ENCODE results near the gene PLXDC2.

GRCh38 chr10:20300735-20301134 is 484.5 kb downstream of the PLXDC2 start:
- TF ChIP-seq, protein P1, sequence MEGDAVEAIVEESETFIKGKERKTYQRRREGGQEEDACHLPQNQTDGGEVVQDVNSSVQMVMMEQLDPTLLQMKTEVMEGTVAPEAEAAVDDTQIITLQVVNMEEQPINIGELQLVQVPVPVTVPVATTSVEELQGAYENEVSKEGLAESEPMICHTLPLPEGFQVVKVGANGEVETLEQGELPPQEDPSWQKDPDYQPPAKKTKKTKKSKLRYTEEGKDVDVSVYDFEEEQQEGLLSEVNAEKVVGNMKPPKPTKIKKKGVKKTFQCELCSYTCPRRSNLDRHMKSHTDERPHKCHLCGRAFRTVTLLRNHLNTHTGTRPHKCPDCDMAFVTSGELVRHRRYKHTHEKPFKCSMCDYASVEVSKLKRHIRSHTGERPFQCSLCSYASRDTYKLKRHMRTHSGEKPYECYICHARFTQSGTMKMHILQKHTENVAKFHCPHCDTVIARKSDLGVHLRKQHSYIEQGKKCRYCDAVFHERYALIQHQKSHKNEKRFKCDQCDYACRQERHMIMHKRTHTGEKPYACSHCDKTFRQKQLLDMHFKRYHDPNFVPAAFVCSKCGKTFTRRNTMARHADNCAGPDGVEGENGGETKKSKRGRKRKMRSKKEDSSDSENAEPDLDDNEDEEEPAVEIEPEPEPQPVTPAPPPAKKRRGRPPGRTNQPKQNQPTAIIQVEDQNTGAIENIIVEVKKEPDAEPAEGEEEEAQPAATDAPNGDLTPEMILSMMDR (conservative IDR thresholded peaks at IDR 0.05; ENCODE audit: low read depth in 2 of 2) = no peak
- TF ChIP-seq EZH2 (IDR thresholded peaks at IDR 0.05; ENCODE audit: low read depth, unreplicated experiment) (no peak), EZH2phosphoT487 (IDR thresholded peaks at IDR 0.05; ENCODE audit: unreplicated experiment) (no peak), JUNB (IDR thresholded peaks at IDR 0.05; ENCODE audit: unreplicated experiment) (no peak), POLR2AphosphoS5 (IDR thresholded peaks at IDR 0.05; ENCODE audit: low read depth) (no peak)
